ENCODE measurements around the gene SIGLEC5.
A peak's percentile ranks its signal among the peaks of the same experiment; 100 is the strongest.

SIGLEC5 gene

DNA sequence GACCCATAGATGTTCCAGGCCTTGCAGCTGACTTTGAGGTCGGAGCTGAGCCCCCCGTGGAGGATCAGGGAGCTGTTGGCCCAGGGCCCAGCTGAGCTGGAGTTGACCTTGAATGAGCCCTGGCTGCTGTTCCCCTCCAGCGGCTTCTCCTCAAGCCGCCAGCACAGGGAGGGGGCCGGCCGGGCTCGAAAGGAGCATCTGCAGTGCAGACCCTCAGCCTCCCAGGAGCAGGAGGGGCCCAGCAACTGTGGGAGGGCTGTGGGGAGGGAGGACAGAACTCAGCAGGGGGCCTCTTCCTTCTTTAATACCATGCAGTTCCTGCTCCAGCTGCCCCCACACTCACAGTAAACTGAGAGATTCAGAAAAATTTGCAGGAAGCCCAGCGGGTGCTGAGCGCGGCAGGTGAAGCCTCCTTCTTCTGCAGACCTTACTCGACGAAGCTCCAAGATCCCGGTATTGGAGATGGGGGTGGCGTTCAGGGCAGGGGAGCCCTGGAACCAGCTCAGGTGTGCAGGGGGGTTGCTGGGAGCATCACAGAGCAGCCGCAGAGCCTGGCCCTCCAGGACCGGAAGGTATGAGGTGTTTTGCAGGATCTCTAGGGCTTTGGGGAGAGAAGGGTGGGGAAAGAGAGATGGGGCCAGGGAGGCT is 2.6 kb downstream of the SIGLEC5 start:
- DNase-seq = no peak

DNA sequence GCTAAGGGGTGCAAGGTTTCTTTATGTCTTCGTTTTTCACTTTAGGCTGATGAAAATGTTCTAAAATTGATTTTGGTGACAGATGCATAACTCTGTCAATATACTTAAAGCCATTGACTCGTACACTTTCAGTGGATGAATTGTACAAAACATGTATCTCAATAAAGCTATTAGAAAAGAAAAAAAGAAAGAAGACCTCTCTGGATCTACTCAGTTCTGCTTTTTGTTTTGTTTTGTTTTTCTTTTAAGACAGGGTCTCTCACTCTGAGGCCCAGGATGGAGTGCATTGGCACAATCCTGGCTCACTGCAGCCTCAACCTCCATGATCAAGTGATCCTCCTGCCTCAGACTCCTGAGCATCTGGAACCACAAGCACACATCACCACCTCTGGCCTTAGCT is 3.5 kb downstream of the SIGLEC5 start:
- DNase-seq = no peak

DNA sequence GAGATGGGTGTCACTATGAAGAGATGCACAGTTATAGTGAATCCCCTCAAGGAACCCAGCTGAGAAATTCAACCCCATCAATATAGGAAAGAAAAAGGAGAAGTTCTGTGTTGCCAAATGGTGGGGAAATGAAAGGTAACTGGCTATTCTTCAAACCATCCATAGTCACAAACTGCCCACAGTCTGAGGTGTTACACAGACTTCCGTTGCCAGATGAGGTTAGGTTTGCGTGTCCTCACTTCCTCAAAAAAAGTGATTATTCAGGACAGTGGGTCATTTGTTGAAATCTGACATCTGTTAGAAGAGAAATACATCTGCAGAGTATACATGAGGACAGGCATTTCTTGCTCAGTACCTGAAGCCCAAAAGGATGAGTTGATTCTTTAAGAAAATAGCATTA is 9.0 kb downstream of the SIGLEC5 start:
- no peak for DNase-seq

DNA sequence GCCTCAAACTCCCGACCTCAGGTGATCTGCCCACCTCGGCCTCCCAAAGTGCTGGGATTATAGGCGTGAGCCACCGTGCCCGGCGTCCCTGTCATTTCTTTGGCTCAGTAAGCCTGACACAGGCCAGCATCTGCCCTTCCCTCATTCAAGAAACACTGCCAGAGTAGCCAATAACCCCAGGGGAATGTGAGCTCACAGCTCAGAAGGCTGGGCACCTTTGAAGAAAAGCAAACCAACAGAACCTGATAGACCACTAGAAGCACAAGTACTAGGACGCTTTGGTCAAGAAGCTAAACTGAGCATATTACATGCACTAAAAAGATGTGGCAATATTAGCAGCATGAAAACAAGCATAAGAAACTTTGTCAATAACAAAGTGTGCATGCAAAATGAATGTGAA is 14.2 kb downstream of the SIGLEC5 start:
- no peak for DNase-seq

DNA sequence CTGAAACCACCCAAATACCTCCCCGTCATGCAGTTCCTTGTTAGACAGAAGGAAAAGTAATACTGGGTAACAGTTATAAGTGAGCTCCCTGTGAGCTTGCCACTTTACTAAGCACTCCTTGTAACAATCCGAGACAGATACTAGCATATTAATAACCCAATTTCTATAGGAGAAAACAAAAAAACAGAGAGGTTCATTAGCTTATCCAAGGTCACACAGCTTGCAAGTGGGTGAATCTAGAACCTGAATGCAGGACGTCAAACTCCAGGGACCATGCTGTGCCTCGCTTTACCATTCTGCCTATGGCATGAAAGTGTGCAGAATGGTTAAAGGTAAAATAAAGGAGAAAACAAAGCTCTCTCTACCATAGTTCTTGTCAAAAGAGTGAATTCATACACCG is 15.4 kb downstream of the SIGLEC5 start:
- no peak for DNase-seq

DNA sequence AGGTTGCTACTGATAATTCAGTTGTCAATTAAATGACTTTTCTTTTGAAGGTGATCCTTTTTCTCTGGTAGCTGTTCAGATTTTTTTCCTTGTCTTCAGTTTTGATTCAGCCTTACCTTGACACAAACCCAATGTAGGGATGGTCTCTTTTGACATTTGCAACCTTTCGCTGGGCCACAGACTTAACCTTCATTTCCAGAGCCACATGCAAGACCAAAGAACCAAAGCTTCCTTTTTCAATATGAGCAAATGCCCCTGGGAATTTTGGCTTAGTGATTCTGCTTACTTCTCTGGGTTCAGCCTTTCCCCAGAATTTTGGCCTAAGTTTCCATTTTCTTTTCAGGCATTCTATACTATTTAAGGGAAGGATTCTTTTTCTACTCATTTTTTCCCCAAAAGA is 19.6 kb downstream of the SIGLEC5 start:
- no peak for DNase-seq

DNA sequence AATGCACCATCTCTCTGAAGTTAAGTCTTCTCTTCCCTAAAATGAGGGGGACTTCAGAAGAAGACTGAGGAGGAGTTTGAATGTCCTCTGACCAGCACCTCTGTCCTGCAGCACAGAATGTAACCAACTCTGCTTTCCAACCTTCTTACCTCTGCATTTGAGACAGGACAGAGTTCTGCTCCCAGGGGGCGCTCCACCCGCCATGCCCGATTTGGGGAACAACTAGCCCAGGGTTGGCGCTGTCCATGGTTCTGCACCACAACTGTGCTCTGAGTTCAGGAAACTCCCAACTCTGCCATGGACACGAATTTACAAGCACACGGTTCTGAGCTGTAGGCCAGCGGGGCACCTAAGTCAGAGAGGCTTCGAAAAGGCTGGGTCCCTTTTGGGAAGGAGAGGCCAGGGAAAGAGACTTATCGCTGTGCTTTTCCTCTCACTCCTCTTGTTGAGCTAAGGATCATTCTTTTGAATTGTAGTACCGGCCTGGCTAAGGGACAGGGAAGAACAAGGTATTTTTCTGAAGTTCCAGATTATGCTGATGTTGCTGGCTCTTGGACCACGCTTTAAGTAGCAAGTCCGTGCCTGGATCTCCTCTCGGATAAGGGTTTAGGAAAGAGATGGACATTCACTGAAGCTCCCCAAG is 22.2 kb downstream of the SIGLEC5 start:
- peak; percentile 75 for DNase-seq

DNA sequence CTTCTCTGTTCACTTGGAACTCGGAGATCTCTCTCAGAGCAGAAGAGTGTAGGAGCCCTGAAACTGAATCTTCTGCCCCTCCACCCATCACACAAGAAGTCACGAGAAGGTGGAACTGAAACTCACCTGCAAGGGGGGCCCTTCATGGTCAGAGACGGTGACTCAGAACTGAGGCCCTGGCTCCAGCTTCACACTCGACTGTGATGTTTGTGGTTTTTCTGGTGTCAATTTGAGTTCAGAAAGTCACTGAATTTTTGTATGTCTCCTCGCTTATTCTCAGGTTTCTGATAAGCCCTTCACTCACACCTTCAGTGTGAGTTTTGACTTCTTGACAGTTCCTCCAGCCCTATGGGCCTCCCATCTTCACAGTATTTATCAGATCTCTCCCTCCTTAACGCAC is 23.1 kb downstream of the SIGLEC5 start:
- DNase-seq = no peak

DNA sequence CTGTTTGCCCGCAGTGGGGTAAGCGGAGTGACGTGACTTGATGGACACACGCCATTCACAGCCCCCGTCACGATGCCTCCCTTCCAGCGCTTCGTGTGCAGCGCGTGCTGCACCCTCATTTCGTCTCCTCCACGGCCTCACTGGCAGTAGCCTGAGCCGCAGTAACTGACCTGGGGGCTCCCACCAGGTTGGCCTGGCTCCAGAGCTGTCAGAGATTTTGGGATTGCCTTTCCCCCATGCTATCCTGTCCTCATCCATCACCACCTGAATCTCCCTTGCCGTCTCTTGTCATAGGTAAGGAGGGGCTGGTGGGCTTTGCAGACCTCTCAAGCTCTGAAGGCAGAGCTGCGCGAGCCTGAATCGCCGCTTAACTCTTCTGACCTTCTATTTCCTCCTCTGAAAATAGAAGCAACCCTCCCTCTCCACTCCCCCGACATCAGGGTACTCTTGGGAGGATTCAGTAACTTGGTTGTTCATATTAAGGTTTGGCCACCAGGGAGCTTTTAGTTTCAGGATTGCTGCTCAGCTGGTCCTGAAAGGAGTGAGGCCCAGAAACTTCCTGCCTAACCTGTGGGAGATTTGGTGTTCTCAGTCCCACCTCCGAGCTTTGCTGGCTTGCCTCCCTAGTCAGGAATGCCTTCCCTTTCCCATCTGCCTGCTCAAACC is 27.9 kb downstream of the SIGLEC5 start:
- DNase-seq = no peak

DNA sequence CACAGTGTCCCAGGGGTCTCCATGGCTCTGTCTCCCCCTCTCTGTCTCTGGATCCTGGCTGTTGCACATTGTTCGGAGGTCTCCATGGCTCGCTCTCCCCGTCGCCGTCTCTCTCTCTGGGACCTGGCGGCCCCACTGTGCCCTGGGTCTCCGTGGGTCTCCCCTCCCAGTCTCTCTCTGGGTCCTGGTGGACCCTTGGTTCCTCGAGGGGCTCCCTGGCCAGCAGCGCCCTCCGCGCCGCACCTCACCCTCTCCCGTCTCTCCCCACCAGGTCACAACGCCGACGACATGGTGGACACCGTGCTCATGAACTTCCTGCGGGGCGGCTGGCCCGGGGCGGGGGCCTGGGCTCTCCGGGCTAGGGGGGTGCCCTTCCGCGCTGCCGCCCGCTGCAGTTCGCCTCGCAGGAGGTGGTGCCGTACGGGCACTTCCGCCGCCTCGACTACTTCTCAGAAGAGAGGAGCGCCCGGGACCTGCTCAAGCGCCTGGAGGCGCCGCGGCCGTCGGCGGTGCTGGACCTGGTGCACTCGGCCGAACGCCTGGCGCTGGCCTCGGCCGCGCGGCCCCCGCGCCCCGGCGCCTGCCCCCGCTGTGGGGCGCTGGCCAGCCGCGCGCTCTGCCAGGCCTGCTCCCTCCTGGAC is 29.1 kb downstream of the SIGLEC5 start:
- no peak for DNase-seq

DNA sequence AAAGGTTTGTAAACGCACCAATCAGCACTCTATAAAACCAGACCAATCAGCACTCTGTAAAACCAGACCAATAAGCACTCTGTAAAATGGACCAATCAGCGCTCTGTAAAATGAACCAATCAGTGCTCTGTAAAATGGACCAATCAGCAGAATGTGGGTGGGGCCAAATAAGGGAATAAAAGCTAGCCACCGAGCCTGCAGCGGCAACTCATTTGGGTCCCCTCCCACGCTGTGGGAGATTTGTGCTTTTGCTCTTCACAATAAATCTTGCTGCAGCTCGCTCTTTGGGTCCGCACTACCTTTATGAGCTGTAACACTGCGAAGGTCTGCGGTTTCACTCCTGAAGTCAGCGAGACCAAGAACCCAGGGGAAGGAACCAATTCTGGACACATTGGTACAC is 31.1 kb downstream of the SIGLEC5 start:
- no peak for DNase-seq

DNA sequence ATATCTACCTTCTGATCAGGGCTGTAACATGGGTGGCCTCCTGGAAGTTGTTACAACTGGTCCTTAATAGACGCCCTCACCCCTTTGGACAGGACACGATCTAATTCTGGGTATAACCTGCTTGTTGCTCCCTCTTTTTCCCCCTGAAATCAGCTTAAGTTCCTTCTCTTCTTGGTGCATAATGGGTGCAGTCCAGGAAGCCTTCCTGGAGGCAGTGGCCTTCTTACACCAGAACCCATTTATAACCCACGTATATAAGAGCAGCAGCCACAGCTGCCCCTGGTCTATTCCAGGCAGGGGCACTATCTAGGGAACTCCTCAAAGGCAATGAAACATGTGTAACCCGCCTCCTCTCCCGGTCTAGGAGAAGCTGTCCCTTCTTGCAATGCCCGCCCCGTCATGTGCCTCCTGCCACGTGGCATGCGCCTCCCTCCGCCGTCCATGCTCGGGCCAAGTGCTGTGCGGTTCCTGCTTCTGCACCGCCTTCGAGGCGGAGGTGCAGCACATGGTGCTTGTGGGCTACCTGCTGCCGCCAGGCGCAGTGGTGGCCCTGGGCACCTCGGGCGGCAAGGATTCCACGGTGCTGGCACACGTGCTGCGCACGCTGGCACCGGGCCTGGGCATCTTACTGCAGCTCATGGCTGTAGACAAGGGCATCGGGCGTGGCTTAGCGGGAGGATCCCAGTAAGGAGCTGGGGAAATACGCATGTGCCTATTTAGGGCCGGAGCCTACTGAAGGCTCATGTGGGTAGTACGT is 31.9 kb downstream of the SIGLEC5 start:
- no peak for DNase-seq

DNA sequence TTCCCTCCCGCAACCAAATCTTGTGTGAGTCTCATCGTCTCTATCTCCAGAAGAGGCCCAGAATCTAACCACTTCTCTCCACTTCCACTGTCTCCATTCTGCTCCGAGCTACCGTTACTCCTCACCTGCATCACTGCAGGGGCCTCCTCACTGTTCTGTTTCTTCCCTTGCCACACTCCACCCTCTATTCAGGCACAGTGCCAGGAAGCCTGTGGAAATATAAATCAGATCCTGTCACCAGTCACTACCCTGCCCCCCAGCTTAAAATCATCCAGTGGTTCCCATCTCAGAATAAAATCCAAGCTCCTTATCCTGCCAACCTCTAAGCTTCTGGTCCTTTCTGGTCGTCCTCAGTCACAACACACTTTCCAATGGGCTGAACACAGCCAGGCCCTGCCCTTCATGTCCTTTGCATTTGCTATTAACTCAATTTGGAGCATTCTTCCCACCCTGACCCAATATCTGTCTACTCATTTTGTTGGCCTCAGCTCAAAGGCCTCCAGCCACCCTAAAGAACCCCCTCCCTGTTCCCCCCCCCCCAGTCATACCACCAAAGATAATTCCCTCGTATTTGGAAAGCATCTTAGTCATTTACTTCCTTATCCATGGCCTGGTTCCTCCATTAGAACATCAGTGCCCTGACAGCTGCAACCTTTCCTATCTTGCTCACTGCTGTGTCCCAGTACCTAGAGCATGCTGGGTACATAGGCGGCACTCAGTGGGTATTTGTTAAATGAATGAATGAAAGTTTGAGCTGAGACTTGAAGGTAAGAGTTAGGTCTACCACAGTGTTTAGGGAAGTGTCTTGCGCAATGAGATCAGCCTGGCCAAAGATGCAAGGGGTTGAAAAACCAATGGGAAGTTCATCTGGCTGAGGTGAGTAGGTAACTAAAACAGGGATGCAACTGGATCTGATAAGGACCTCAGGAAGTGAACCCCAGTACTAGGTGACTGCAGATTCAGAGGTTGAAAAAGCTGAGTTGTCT is 34.7 kb downstream of the SIGLEC5 start:
- no peak for DNase-seq

DNA sequence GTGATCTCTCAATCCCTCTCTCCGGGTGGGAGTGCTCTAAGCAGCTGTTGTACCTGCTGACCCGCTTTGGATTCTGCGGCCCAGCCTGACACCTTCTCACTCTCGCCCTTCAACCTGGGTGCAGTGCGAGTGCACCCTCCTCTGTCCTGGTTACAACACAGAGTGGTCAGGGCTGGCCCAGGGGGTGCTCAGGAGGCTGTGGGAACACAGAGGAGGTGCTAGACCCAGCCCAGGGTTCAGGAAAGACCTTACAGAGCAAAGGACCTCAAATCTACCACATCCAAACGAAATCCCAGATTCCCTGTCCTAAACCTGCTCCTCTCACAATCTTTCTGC is 35.5 kb downstream of the SIGLEC5 start:
- DNase-seq = no peak

DNA sequence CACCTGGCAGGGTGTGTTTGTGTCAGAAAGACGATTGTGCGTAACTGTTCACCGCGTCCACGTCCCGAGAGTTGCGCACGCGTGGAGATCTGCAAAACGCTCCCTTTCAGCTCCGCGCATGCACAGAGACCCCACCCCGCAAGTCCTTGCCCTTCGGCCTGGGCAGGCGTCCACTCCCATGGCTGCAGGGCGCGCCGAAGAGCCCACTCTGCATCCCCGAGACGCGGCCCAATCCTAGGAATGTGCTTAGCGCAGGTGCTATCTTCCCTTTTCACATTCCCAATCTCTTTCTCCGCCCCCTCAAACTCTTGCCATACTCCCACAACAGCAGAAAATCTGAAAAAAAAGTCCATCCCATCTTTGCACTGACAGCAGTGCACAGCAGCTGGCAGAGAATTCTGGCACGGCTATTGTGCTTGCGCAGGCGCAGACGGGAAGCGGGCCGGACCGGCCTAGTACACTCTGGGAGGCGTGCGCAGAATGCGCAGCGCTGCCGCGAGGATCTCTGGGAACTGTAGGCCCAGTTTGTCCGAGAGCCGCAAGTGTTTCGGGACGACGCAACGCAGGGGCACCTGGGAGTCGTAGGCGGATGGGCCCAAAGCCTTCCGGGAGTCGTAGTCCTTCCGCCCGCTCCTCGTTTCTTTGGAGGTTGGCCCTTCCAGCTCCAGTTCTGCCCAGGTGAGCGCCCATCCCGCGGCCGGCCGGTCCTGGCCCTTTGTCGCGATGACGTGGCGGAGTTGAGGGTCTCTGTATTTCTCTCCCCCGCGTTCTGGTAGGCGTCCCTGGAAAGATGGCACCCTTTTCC is 36.0 kb downstream of the SIGLEC5 start:
- peak; percentile 97 for DNase-seq

DNA sequence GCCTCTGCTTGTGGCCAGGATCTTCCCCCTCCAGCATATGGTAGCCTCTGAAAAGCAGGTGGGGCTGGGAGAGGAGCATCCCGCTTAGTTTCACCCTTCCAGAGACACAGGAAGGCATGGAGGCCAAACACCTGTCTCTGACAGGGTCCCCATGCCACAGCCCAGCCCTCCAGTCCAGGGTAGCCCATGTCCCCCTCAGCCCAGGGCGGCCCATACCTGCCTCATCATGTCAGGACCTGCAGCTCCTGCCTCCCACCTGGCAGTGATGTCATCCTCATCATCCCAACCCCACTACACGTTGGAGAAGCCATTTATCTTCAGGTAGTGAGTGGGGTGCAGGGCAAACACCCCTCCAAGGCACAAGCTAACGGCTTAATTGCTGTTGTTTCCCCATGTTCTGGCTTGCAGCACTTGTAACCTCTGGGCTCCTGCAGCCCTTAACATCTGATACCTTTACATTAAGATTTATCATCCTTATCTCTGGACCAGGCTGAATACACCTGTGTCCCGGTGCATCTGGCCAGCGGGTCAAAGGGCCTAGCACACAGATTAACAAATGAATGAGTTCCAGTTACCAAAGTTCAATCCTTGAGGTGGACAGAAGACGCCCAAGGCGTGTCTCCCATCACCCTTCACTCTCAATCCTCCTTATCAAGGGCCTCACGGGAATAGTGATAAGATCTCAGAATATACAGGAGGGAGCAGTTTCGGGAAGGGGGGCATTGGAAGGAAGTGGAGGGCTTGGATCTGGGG is 36.9 kb downstream of the SIGLEC5 start:
- DNase-seq = no peak

DNA sequence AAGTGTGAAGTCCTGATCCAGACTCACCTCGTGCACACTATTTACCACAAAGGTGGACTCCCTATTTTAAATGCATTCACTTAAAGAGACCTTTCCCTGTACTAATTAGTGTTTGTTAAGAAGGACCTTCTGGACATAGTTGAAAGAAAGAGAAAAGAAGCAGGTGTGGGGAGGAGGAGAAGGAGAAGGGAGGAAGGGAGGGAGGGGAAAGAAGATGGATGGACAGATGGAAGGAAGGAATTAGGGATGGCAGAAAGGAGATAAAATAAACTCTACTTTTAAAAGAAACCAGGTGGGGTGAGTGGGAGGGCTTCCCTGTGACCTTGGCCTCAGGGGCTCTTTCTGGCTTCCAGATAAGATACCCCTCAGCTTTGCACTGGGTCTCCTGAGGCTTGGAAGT is 37.7 kb downstream of the SIGLEC5 start:
- DNase-seq = no peak

DNA sequence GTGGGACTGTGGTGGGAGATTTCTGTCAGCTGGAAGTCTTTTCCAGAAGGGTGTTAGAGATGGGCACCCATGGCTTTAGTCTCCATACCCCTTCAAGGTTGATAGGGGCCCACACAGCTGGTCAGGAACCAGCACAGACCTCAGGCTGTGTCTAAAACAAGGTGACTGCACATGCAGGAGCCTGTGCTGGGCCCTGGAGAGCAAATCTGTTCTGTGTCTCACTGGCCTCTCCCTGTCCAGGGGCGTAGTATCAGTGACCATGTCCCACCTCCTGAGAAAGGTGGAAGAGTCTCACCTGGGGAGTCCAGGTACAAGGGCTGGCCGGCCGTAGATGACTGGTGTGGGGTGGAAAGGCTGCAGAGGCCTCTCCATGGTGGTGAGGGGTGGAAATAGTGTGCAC is 39.8 kb downstream of the SIGLEC5 start:
- no peak for DNase-seq

DNA sequence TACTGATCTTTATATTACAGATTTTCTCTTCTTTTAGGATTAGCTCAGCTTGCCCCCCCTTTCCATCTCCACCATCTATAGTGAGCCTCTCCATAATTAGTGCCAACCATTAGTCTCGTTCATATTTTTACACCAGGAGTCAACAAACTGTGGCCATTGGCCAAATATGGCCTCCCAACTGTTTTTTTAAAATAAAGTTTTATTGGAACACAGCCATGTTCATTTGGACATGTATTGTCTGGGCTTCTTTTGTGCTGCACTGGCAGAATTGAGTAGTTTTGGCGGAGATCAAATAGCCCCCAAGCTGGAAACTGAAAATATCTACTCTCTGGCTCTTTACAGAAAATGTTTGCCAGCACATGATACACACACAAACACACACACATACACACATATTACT is 40.7 kb downstream of the SIGLEC5 start:
- DNase-seq = no peak
